ENCODE results near the gene TMC5. TPM values are rescaled to one million over a fixed set of nuclear protein-coding genes. Genes with fewer than 3 reads are reported as not detected.

The TMC5 gene
- total RNA-seq, 1 experiment from 2014 or later, result 1.2 TPM

DNA sequence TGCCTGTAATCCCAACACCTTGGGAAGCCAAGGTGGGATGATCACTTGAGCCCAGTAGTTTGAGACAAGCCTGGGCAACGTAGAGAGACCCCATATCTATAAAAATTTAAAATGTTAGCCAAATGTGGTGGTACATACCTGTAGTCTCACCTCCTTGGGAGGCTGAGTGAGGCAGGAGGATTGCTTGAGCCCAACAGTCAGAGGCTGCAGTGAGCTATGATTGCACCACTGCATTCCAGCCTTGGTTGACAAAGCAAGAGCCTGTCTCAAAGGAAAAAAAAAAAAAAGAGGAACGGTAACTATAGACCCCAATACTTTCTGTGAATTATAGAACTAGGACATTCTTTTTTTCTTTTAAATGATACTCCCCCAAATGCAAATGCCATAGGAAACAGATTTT, 1.8 kb upstream of the TMC5 start:
- peaks cover 12% of the 10 kb centered on the region for H3K27me3 Mint-ChIP-seq (ENCODE audit: low read depth)
- peaks cover 13 to 14% of the 10 kb centered on the region in 2 experiments for H3K4me1 Mint-ChIP-seq
- no peak overlapping the region for H2BK15ac ChIP-seq (ENCODE audit: low read depth, low read length)
- no peak overlapping the region for H4K8ac ChIP-seq (replicated peaks; ENCODE audit: insufficient read length, low read depth, low read length)
- peaks cover 3% of the 10 kb centered on the region; the same call in 1 of the 2 replicates for H3K27me3 ChIP-seq (ENCODE audit: insufficient read depth, low read length)
- no peak overlapping the region for H2AFZ ChIP-seq (ENCODE audit: low read length)
- no peak overlapping the region for H2AK5ac ChIP-seq (ENCODE audit: insufficient read length, low read length)
- no peak overlapping the region for H2BK5ac ChIP-seq (ENCODE audit: insufficient read length, low read length)
- no peak overlapping the region for H3K4me2 ChIP-seq (ENCODE audit: insufficient read depth, insufficient read length, low read length)
- H2BK120ac ChIP-seq (ENCODE audit: low read depth, low read length, poor library complexity, severe bottlenecking), result no peak overlapping the region
- no peaks in the 10 kb centered on the region for H4K20me1 ChIP-seq (ENCODE audit: control insufficient read depth, insufficient read depth, insufficient read length)
- H3K23me2 ChIP-seq (ENCODE audit: insufficient read length, low read depth, low read length, poor library complexity, severe bottlenecking), result peaks cover 2% of the 10 kb centered on the region
- no peak for DNase-seq
- H4K91ac ChIP-seq (ENCODE audit: insufficient read length, low read depth, low read length), result no peak overlapping the region
- H3K9ac ChIP-seq (ENCODE audit: extremely low read depth, insufficient read length, low read length), result no peak overlapping the region
- no peak overlapping the region for H3T11ph ChIP-seq (ENCODE audit: low read length)
- no peak overlapping the region for H3K4ac ChIP-seq (ENCODE audit: low read depth, low read length)
- no CpG with 5 or more reads among the region's 2 CpGs for WGBS (ENCODE audit: extremely low coverage, insufficient read length, low lambda C conversion rate)
- no peak overlapping the region for H3K27ac Mint-ChIP-seq
- no peak overlapping the region for H3K4me3 Mint-ChIP-seq
- no peaks in the 10 kb centered on the region for H3K79me2 ChIP-seq (ENCODE audit: insufficient read depth, low read length)
- H2BK20ac ChIP-seq (ENCODE audit: low read depth, low read length, poor library complexity, severe bottlenecking), result no peak overlapping the region
- H3K14ac ChIP-seq (ENCODE audit: insufficient read depth, low read length), result no peak overlapping the region
- no peak overlapping the region for H3K56ac ChIP-seq (ENCODE audit: insufficient read length, low read depth, low read length)
- H3K18ac ChIP-seq (ENCODE audit: insufficient read length, low read depth, low read length), result no peak overlapping the region
- H3K79me1 ChIP-seq (ENCODE audit: insufficient read depth, low read depth, low read length, poor library complexity, severe bottlenecking), result no peaks in the 10 kb centered on the region
- H3K9me3 ChIP-seq (ENCODE audit: control insufficient read depth, low read depth, low read length), result no peaks in the 10 kb centered on the region
- peaks cover 0 to 3% of the 10 kb centered on the region in 2 experiments; a peak in 1 of 5 replicates for H3K9me3 Mint-ChIP-seq
- peaks cover 0 to 4% (median 0%) of the 10 kb centered on the region in 3 experiments; a peak in 3 of 7 replicates for H3K36me3 Mint-ChIP-seq (ENCODE audit: insufficient read depth in 1 of 3, low read depth in 3 of 3)
- TF ChIP-seq, protein P1, sequence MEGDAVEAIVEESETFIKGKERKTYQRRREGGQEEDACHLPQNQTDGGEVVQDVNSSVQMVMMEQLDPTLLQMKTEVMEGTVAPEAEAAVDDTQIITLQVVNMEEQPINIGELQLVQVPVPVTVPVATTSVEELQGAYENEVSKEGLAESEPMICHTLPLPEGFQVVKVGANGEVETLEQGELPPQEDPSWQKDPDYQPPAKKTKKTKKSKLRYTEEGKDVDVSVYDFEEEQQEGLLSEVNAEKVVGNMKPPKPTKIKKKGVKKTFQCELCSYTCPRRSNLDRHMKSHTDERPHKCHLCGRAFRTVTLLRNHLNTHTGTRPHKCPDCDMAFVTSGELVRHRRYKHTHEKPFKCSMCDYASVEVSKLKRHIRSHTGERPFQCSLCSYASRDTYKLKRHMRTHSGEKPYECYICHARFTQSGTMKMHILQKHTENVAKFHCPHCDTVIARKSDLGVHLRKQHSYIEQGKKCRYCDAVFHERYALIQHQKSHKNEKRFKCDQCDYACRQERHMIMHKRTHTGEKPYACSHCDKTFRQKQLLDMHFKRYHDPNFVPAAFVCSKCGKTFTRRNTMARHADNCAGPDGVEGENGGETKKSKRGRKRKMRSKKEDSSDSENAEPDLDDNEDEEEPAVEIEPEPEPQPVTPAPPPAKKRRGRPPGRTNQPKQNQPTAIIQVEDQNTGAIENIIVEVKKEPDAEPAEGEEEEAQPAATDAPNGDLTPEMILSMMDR (conservative IDR thresholded peaks at IDR 0.05), result no peak
- H3K23ac ChIP-seq (ENCODE audit: insufficient read length, low read depth, low read length), result no peak overlapping the region
- no peak overlapping the region for H4K5ac ChIP-seq (ENCODE audit: insufficient read length, low read depth, low read length)
- no peak overlapping the region for H2BK12ac ChIP-seq (ENCODE audit: insufficient read length, low read depth, low read length)
- no peak overlapping the region for H3K27ac ChIP-seq (ENCODE audit: insufficient read length, low read depth, low read length)
- no peaks in the 10 kb centered on the region for H3K4me1 ChIP-seq (ENCODE audit: insufficient read depth, low read length)
